MM.1S (cell line): Measurements from ENCODE around the gene GRPEL1.
"Not testable (repeated sequence)": the region's sequence is repeated elsewhere in the genome, so short reads cannot be mapped to it uniquely, and the experiment has no call there.

Source experiments
- EZH2 ChIP-seq: fragments of 300-600 bp; sonication (generic); optimal IDR thresholded peaks from 2 replicates; pipeline ENCODE3; 2017; ENCODE audit warnings: low read depth, mild to moderate bottlenecking, antibody characterized with exemption, low read length, mixed read lengths
- EZH2phosphoT487 ChIP-seq: fragments of 300-600 bp; sonication (generic); IDR thresholded peaks from 2 replicates; pipeline ENCODE4 v1.6.1; 2018; ENCODE audit warnings: antibody characterized with exemption, low read length
- TF ChIP-seq, protein P1 (sequence below): fragments of 300-600 bp; sonication (generic); IDR thresholded peaks from 2 replicates; pipeline ENCODE4 v1.5.1; 2016; ENCODE audit warnings: antibody characterized with exemption, low read length, mixed read lengths

DNA sequence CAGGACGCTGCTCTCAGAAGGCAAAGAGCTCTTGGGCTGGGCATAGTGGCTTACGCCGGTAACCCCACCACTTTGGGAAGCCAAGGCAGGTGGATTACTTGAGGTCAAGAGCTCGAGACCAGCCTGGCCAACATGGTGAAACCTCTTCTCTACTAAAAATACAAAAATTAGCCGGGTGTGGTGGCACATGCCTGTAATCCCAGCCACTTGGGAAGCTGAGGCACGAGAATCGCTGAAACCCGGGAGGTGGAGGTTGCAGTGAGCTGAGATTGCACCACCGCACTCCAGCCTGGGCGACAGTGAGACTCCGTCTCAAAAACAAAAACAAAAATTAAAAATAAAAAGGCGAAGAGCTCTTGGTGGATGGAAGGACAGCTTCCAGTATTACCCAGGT is 34.6 kb upstream of the GRPEL1 start:
- TF ChIP-seq, protein P1, sequence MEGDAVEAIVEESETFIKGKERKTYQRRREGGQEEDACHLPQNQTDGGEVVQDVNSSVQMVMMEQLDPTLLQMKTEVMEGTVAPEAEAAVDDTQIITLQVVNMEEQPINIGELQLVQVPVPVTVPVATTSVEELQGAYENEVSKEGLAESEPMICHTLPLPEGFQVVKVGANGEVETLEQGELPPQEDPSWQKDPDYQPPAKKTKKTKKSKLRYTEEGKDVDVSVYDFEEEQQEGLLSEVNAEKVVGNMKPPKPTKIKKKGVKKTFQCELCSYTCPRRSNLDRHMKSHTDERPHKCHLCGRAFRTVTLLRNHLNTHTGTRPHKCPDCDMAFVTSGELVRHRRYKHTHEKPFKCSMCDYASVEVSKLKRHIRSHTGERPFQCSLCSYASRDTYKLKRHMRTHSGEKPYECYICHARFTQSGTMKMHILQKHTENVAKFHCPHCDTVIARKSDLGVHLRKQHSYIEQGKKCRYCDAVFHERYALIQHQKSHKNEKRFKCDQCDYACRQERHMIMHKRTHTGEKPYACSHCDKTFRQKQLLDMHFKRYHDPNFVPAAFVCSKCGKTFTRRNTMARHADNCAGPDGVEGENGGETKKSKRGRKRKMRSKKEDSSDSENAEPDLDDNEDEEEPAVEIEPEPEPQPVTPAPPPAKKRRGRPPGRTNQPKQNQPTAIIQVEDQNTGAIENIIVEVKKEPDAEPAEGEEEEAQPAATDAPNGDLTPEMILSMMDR = not testable (repeated sequence)
- not testable (repeated sequence) for TF ChIP-seq EZH2, EZH2phosphoT487
